SU-DHL-6 (cell line): ENCODE data around the gene WWOX.

Experiments used
- CTCF ChIP-seq: fragments of 200-600 bp; sonication (generic); IDR thresholded peaks from one replicate; pipeline ENCODE4 v1.5.1; 2017; ENCODE audit warnings: antibody characterized with exemption, mild to moderate bottlenecking, low read length, moderate library complexity; ENCODE audit not compliant: insufficient read depth, poor library complexity, severe bottlenecking
- EZH2phosphoT487 ChIP-seq: fragments of 200-600 bp; sonication (generic), shearing (Covaris generic); conservative IDR thresholded peaks from 2 replicates; pipeline ENCODE4 v1.6.1; 2018; ENCODE audit warnings: mild to moderate bottlenecking, antibody characterized with exemption, low read length, moderate library complexity, mixed read lengths

GRCh38 chr16:78057803-78058564 is 41.5 kb upstream of the WWOX start:
- TF ChIP-seq CTCF: no peak
- TF ChIP-seq EZH2phosphoT487: no peak
